ENCODE results near the gene PPP2R5C.

Gene PPP2R5C

GRCh38 chr14:101945171-101945570, 183.7 kb downstream of the PPP2R5C start:
- intact Hi-C loops (cut with DNase I; ENCODE audit: low total_unique reads), result no loop called here
- H3K36me3 ChIP-seq, result no peaks in the 10 kb centered on the region
- DNase-seq, result no peak
- no peak overlapping the region for H3K4me3 ChIP-seq
- H3K4me1 ChIP-seq, result peaks cover 0 to 23% (median 14%) of the 10 kb centered on the region in 4 donors
- no peaks in the 10 kb centered on the region for H3K9me3 ChIP-seq
- H3K27ac ChIP-seq, result no peak overlapping the region
- TF ChIP-seq CTCF (IDR thresholded peaks at IDR 0.05), result no peak
- H3K27me3 ChIP-seq, result peaks cover 0 to 5% of the 10 kb centered on the region in 2 donors

DNA sequence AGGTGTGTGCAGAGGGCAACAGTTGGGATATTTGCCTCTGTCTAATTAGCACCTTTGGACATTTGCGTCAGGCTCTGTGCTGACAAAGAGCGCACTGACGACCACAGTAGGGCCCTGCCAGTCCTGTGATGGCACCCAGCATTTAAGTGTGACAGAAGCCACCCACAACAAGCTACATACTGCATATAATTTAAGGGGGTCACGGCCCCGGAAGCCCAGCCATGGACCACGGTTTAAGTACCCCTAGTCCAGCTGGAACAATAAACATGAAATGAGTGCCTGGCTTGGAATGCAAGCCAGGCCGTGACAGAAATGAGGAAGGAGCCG, 186.0 kb downstream of the PPP2R5C start:
- TF ChIP-seq CTCF (IDR thresholded peaks at IDR 0.05), result no peak
- Histone ChIP-seq H3K36me3 (no peaks in the 10 kb centered on the region), H3K4me3 (peak overlapping the region; percentile 64 to 69), H3K9me3 (no peaks in the 10 kb centered on the region), H3K27me3 (peaks cover 0 to 1% of the 10 kb centered on the region in 2 donors), H3K4me1 (peaks cover 0 to 24% (median 14%) of the 10 kb centered on the region in 4 donors), H3K27ac (peak overlapping the region; percentile 93 to 97)
- peak in 1 of 2 donors; percentile 46 for DNase-seq
- intact Hi-C loops (cut with DNase I; ENCODE audit: low total_unique reads), result no loop called here

DNA sequence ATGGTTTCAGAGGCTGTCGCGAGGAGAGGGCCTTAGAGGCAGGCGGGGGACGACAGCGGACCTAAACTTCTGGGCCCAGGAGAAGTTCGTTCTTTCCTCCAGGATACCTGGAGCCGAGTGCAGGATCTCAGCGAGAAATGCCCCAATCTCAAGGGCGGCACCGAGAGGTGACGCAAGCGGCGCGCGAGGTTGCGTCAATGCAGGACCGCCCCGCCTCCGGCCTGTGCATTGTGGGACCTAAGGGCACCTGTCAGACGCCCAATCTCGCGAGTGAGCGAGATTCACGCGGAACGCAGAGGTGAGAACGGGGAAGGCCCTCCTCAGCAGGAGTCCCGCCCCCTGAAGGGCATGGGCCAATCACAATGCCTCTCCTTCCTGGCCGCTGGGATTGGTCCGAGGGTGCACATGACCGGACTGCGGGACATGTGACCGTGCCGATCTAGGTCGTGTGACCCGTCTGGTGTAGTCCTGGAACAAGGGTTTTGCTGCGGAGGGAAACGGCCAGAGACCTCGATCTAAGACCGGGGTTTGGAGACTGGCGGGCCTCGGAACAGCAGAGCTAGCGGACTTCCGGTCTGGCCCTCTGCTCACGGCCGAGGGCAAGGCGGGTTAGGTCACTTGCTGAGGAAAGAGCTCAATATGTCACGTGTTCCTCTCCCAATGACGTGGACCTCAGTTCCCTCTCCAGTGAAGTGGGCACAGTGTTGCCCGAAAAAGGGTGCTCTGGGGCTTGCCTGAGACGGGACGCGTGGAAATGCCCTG, 186.6 kb downstream of the PPP2R5C start:
- H3K27ac ChIP-seq, result peak overlapping the region; percentile 93 to 97
- DNase-seq, result peak; percentile 100
- no peaks in the 10 kb centered on the region for H3K27me3 ChIP-seq
- H3K4me3 ChIP-seq, result peak overlapping the region; percentile 64 to 69
- no peaks in the 10 kb centered on the region for H3K36me3 ChIP-seq
- no peaks in the 10 kb centered on the region for H3K9me3 ChIP-seq
- TF ChIP-seq CTCF (IDR thresholded peaks at IDR 0.05), result peak in 1 of 2 experiments; percentile 6
- intact Hi-C loops (cut with DNase I; ENCODE audit: low total_unique reads), result no loop called here
- peaks cover 0 to 24% (median 14%) of the 10 kb centered on the region in 4 donors for H3K4me1 ChIP-seq

GRCh38 chr14:101948666-101949216, 187.2 kb downstream of the PPP2R5C start:
- no peak for DNase-seq
- TF ChIP-seq CTCF (IDR thresholded peaks at IDR 0.05), result no peak
- no peaks in the 10 kb centered on the region for H3K9me3 ChIP-seq
- intact Hi-C loops (cut with DNase I; ENCODE audit: low total_unique reads), result no loop called here
- peak overlapping the region; percentile 64 to 69 for H3K4me3 ChIP-seq
- H3K36me3 ChIP-seq, result no peaks in the 10 kb centered on the region
- no peaks in the 10 kb centered on the region for H3K27me3 ChIP-seq
- peaks cover 0 to 24% (median 14%) of the 10 kb centered on the region in 4 donors for H3K4me1 ChIP-seq
- H3K27ac ChIP-seq, result peak overlapping the region; percentile 93 to 97

- peaks cover 0 to 24% (median 14%) of the 10 kb centered on the region in 4 donors for H3K4me1 ChIP-seq
- H3K27me3 ChIP-seq, result no peaks in the 10 kb centered on the region
- H3K9me3 ChIP-seq, result no peaks in the 10 kb centered on the region
- no peak for TF ChIP-seq CTCF (IDR thresholded peaks at IDR 0.05)
- intact Hi-C loops (cut with DNase I; ENCODE audit: low total_unique reads), result no loop called here
- no peak overlapping the region for H3K4me3 ChIP-seq
- no peaks in the 10 kb centered on the region for H3K36me3 ChIP-seq
- H3K27ac ChIP-seq, result no peak overlapping the region
- DNase-seq, result no peak
These were observed 188.6 kb downstream of the PPP2R5C start for GRCh38 chr14:101950100-101950499.
